Stimulated activated CD4-positive, alpha-beta T cell treated with anti-CD3 and anti-CD28 coated beads, Interleukin-1b, Interleukin-23, amount 100 ng/mL, for 4 hours (primary cell): ENCODE results near the gene DEPP1.
A peak's percentile ranks its signal among the peaks of the same experiment; 100 is the strongest.
"Not testable (repeated sequence)": the region's sequence is repeated elsewhere in the genome, so short reads cannot be mapped to it uniquely, and the experiment has no call there.

Experiments used
- DNase-seq, 2 donors: peaks; one replicate each; pipeline ENCODE4 v3.0.0-alpha.2; 2020; ENCODE audit warnings: low read depth in 2 of 2

The DEPP1 gene, protein sequence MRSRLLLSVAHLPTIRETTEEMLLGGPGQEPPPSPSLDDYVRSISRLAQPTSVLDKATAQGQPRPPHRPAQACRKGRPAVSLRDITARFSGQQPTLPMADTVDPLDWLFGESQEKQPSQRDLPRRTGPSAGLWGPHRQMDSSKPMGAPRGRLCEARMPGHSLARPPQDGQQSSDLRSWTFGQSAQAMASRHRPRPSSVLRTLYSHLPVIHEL

DNA sequence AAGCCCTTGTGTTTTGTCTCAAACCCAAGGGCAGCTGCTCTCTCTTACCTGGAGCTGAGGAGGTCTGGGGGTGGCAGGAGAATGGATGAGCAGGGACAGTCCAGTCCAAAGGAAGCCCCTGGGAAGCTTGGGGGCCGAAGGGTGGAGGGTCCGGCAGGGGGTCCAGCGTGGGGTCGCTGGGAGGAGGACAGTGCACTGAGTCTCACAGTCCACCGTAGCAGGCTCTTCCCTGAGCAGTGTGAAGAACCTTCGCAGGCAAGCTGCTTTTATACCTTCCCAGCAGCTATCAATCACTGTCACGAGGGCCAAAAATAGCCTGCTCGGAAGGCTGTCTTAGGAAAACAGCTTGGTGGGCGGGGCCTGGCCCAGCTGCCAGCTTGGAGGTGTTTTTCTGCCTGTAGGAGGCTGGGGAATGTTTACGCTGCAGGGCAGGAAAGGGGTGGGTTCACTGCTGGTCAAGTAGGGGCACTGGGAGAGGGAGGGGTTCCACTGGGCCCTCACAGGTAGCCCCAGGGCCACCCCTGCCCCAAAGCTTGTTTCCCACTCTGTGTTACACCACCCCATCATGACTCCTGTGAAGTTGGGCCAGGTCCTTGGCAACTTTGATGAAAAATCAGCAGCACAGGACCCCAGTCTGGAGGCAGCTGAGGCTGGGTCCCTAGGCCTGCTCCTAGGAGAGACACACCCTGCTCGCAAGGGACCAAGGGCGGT is at the start of gene DEPP1:
DEPP1 (minus strand) TSS at position 240 of the 711 bp plus-strand sequence. CDS start 779 bp downstream, outside the sequence.
- no peak for DNase-seq

DNA sequence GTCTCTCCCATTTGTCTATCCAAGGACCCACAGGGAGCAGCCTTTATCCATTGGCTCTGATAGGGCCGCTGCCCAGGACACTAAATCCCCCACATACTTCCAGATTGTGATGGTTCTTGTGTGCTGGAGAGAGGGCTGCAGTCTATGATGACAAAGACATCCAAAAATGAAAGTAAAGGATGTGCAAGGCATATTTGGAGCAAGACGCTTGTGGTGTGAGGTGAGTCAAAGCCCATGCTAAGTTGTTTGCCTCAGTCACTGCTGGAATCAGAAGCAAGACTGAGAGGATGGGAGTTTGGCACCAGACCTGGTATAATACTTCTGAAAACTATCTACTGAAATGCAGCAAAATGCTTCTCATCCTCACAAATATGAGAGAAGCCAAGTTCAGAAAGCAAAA is 44.8 kb upstream of the DEPP1 start:
- DNase-seq: no peak

DNA sequence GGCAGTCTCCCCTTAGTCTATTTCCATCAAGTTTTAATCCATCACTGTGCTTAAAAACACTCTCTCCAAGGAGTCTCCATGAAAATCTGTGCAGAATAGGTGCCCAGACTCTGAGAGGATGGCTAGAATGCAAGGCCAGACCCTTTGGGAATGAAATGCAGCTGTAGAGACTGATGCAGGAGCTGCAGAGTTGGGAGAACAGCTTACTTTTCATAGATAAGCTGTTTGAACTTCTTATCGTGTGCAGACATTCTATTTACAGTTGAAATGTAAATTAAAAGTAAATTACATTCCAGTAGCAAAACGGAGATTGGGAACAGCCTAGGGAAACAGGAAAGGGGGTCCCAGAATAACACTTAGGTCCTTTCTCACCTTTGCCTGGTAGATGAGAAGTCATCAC is 37.0 kb upstream of the DEPP1 start:
- DNase-seq: no peak

DNA sequence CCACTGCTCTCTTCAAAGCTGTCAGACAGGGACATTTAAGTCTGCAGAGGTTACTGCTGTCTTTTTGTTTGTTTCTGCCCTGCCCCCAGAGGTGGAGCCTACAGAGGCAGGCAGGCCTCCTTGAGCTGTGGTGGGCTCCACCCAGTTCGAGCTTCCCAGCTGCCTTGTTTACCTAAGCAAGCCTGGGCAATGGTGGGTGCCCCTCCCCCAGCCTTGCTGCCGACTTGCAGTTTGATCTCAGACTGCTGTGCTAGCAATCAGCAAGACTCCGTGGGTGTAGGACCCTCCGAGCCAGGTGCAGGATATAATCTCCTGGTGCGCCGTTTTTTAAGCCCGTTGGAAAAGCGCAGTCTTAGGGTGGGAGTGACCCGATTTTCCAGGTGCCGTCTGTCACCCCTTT is 35.9 kb upstream of the DEPP1 start:
- not testable (repeated sequence) for DNase-seq

DNA sequence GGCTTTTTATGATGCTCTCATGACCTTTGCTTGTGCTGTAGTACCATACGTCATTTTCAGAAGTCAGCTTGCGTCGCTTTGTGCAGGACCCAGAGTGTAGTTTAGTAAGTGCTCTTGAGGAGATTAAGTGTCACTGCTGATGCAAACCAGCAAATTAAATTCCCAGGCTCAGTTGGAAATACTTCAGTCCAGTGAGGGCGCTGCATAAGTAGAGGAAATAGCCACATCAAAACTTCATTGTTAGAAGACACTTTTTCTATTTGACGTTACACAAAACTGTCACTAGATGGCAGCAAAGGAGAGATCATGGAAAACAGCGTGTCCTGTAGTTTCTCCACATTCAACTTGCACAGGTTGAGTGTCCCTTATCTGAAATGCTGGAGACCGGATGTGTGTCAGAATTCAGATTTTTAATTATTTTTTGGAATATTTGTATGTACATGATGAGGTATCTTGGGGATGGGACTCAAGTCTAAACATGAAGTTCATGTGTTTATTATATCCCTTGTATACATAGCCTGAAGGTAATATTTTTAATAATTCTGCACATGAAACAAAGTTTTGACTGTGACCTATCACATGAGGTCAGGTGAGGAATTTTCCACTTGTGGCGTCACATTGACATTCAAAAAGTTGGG is 30.0 kb upstream of the DEPP1 start:
- peak in 1 of 2 donors; percentile 11 for DNase-seq

DNA sequence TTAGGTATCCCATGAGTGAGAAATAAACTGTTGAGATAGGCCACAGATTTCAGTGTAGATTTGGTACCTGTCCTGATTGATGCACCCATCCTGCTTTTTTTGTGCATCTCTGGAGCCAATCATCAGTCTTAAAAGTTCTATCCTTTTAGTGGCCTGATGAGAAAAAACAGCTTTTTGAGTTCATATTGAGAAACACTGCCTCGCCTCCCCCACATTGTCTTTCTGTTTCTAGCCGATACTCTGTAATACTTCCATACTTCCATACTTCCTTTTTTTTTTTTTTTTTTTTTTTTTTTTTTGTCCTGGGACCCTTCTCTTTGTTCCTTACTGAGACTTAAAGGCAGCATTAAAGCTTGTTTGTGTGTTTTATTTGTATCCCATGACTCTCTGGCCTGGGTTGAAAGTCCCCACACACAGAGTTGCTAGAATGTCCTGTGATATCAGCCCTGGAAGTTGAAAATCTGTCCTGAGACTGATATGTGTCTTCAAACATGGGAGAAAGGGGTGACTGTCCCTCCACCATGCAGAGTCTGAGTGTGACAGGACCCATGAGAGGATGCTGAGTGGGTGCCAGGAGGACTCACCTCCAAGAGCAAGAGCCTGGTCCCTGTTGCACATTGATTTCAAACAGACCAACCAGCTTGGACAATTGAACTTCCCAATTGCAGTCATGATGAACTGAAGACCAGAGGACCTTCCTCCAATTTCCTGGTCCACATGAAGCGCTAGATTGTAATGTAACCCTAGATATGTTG is 27.8 kb upstream of the DEPP1 start:
- DNase-seq: no peak

DNA sequence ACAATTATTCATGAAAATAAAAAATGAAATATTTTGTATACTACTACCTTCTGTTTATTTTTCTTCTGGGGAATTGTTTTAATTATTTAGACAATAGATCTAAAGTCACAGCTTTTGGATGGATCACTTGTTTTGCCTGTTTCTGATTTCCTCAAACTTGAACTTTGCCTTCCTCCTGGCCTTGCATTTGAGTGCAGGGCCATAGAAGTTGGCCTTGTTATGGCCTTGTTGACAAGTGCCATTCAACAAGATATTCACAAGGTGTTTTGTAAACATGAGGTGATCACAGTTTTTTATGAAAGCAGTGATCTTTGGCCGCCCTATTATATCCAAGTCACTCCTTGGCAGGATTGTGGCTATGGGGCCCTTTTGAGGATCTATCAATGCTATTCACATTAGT is 26.7 kb upstream of the DEPP1 start:
- DNase-seq: no peak

DNA sequence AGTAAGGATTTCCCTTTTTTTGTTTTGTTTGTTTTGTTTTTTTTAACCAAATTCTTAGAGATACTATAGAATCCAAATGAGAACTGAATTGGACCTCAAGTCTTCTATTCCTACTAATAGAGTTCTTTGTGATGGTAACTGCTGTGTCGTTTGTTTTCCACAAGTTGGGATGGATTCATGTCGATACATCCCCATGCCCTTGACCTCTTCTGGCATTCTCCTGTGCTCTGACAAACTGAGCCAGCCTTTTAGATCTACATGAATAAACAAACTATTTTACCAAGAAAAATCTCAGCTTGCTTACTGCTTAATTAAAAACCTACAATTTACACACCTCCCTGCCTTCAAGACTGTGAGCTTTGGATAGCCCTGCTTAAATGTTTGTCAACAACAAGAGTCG is 26.1 kb upstream of the DEPP1 start:
- DNase-seq: no peak

DNA sequence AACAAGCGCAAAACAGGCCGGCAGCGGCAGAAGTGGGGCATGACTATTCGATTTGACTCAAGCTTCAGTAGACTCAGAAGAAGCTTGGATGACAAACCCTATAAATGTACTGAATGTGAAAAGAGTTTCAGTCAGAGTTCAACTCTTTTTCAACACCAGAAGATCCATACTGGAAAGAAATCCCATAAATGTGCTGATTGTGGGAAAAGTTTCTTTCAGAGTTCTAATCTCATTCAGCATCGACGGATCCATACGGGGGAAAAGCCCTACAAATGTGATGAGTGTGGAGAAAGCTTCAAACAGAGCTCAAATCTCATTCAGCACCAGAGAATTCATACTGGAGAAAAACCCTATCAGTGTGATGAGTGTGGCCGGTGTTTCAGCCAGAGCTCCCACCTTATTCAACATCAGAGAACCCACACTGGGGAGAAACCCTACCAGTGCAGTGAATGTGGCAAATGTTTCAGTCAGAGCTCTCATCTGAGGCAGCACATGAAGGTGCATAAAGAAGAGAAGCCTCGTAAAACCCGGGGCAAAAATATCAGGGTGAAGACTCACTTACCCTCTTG is 24.9 kb upstream of the DEPP1 start:
- DNase-seq: no peak

DNA sequence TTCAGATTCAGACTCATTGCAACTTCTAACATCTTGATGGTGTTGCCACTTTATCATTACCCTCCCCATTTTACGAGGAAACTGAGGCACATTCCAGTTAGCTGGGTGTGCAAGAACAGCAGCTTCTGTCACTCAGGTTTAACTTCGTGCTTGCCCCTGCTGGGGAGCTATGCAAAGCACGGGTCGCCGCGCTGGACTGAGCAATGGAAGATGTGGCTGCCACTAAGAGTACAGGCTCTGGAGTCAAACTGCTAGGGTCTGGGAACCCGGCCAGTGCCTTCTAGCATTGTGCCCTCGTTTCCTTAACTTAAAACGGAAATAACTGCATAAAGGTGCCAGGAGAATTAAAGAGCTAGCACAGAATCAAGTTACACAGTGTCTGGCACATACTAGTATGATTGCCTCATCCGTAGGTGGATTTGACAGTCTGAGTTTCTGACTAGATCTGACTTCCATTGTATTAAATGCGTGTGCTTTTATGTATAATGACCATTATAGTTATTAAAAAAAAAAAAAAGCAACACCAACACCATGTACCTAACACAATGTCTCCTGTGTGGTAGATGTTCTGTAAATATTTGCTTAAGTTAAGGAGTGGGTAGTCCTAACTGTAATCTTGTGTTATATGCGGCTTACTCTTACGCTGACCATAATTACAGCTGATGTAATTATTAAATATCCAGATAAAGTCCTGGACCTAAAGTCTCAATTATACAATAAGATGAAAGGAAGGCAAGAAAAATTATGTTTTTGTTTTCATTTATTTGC is 23.0 kb upstream of the DEPP1 start:
- DNase-seq: peak; percentile 36 to 37

DNA sequence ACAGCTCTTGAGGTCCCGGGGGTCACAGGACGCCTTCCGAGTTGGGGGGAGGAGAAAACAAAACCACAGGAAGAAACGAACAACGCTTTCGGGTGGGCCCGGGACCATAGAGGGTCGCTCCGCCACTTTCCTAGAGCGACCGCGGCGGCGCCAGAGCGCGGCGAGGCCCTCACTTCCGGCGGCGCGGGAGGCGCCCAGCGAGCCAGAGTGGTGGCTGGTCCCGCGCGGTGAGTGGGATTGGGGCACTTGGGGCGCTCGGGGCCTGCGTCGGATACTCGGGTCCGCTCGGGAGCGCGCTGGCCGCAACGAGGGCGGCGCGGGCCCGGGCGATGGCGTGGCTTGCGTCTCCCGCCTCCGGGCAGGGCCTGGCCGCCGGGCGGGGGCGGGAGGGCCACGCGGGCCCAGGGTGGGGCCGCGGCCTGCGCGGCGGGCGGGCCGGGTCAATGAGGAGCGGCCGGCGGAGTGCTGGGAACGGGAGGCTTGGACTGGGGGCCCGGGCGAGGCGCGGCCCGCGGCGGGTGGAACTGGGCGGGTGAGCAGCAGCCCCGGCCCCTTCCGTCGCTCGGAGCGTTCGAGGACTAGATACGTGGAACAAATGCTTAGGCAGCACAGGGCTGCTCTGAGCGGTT is 22.3 kb upstream of the DEPP1 start, which contains the start of gene ZNF22:
ZNF22 (plus strand) TSS at position 172 of the 629 bp plus-strand sequence. CDS start 2,446 bp downstream, outside the sequence.
- peak; percentile 54 to 55 for DNase-seq

DNA sequence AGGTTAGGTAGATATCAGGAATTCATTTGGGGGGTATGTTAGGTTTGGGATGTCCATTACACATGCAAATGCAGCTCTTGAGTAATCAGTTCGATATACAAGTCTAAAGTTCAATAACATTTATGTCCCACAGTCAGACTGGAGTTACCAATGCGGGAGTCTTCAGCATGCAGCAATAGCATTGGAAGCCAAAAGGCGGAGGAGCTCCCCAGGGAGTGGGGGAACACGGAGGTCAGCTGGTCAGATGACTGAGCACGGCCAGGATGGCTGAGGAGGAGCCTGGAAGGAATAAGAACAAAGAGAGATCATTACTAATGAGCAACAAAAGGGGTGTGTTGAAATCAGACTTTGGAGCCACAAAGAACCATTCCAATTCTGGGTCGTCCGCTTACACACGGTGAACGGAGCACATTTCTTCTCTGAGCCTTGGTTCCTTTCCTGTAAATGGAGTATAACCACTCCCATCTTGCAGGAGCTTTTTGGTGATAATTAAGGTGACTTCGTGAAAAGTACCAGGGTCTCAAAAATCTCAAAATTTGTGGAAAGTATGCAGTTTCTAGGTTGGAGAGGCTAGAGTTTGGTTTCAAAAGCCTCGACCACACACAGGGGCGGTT is 21.6 kb upstream of the DEPP1 start:
- no peak for DNase-seq

DNA sequence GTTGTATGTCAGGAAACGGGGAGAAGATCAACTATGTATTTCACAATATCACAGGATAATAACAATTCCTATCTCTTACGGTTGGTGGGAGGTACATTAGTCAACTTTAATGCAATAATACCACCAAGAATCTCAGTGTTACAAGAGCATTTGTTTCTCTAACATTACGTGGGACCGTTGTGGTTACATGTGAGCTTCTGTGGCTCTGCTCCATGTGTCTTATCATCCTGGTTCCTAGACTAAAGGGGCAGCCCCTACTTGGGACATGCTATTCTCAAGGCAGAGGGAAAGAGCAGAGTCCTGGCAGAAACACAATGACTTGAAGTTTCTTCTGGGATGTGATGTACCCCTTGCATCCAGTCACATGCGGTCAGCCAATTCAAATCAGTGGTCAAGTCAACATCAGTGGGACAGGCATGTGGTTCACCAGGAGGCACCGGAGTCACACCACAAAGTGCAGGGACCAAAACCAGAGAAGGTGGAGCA is 19.6 kb upstream of the DEPP1 start:
- DNase-seq: no peak

DNA sequence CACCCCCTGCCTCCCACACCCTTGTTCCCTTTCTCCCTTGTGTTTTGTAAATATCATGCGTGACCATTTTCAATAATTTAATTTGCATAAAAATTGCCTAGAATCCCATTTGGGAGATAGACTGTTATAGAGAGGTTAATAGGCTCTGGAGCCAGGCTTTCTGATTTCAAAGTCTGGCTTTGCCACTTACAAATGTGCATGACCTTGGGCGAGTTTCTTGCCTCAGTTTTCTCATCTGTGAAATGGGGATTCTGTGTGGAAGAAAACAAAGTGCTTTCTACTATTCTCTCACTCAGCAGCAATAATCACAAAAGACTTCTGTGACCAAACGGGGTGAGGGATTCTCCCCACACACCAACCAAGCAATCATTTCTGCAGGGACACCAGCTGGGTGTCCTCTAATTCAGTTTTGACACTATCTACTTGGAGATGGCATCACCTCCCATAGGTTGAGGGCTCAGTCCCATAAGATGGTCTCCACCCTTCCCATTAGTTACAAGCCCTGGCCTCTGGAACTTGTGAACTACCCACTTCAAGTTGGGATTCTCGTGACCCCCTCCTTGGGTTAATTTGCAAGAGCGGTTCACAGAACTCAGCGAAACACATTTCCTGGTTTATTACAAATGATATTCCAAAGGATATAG is 18.6 kb upstream of the DEPP1 start:
- no peak for DNase-seq

DNA sequence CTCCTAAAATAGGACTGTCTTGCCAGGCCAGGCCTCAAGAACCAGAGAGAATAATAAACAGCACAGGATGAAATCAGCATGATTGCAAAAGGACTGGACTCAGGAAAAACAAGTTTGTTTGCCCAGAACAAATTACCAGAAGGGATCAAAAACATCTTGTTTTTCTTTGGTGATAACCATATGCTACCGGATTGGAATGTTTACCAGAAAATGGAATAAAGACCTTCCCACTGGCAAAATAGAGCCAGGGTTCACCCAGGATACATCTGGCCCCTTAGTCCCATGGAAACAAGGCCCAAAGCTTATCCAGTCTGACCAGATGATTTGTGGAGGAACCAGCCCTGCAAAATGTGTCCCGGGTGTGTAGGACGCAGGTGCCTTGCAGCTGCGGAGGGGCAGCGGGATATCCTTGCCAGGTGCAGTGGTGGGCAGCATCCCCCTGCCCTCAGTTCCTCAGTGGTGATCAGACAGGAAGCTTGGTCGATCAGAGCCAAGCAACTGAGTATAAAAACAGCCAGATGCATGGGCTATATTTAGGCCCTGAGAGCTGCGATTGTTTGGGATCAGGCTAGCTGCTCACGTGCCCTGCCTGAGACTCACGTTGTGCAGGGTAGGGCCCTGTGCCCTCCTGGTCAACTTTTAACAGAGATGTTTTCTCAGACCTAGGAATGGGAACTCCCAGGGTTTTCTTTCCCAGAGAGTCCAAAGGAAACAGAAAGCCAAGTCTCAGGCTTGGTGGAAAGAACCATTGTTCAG is 17.5 kb upstream of the DEPP1 start:
- DNase-seq: no peak

DNA sequence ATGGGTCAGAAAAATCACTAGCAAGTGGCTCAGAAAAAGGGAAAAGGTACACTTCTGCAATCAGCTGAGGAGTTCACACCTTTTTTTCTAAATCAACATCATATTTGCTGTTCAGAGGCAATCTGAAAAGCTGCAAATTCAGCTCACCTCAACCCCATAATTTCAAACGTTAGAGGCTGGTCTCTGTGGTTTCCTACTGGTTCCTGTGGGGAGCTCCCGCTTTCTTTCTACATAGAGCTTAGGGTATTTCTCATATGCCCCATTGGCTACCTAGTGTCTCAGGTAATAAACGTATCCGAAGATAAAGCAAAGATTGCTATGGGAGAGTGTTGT is 16.9 kb upstream of the DEPP1 start:
- DNase-seq: no peak

DNA sequence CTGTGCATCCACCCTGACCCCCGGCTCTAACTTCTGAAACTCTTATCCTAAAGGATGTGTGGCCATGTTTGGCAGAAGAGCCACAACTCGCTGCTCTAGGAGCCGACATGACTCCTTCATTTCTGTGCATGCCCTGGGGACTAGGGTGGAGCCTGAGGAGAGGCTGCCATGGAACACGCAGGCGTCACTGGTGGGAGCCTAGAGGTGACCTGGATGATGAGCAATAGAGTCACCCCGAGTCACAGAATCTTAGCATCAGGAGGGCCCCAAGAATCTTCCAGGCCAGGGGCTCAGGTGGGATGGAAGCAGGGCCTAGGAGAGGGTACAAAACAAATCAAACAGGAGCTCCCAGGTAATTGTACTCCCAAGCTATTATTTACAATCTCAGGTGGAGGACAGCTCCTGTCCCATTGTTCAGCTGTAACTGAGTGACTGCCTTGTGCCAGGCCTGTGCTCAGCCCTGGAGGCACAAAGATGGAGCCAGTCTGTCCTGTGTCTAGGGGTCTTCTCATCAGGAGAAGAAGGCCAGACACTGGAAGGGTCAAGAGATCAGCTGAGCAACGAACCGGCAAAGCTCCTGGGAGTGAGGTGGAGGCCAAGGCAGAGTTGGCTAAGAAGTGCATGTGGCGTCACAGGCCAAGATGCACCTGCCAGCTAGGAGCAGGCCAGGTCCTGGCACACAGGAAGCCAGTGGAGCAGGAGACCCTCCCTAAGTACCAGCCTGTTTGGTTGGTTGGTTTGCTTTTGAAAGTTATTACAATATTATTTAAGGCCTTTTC is 16.3 kb upstream of the DEPP1 start:
- no peak for DNase-seq
